Epithelial cell of esophagus (primary cell): ENCODE measurements around the gene TMEM238.

ENCODE experiments used
- DNase-seq: peaks from one replicate; pipeline ENCODE4 v3.0.0; 2010; ENCODE audit warnings: low read depth
- H3K4me3 ChIP-seq: 2 replicates; pipeline ENCODE4 v1.5.1; 2011; ENCODE audit warnings: mild to moderate bottlenecking, low read length, control low read depth
- TF ChIP-seq, protein P1 (sequence below): IDR thresholded peaks from 2 replicates; pipeline ENCODE4 v1.5.1; 2011; ENCODE audit warnings: low read depth, mild to moderate bottlenecking, low read length, control low read depth, inconsistent platforms; ENCODE audit not compliant: insufficient read depth; ENCODE audit errors: missing control alignments

Gene TMEM238

DNA sequence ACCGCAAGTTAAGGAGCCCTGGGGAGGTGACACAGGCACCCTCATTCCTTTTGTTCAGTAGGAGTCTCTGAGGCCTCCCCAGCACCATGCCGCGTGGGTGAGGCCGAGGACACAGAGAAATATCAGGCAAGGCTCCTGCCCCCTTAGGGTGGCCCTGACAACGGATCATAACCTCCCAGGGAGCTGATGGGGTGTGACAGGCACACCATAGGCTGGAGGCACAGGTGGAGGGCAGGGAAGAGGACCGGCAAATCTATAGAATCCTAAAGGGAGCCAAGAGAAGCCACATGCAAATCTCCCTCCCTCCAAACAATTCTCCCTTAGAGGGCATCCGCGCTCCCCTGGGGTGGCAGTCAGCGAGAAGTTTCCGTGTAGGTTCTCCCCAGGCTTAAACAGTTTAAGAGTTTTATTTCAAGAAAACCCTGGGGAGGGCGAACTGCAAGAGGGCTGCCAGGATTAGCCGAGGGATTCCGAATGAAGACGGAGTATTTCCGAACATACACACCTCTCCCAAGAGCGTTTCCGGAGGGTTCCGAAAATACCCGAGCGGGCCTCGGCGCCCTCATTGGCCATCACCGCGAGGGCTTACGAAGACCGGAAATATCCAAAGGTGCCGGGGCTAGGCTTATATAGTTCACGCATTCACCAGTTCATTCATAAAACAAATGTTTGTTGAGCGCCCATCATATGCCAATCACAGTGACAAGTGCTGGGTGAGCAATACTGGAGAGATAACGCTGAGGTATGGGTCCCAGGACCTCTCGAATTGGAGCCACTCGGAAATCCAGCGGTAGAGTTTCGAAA, 1.0 kb upstream of the TMEM238 start:
- peak; percentile 97 for DNase-seq
- H3K4me3 ChIP-seq: peak overlapping the region; percentile 99
- TF ChIP-seq, protein P1, sequence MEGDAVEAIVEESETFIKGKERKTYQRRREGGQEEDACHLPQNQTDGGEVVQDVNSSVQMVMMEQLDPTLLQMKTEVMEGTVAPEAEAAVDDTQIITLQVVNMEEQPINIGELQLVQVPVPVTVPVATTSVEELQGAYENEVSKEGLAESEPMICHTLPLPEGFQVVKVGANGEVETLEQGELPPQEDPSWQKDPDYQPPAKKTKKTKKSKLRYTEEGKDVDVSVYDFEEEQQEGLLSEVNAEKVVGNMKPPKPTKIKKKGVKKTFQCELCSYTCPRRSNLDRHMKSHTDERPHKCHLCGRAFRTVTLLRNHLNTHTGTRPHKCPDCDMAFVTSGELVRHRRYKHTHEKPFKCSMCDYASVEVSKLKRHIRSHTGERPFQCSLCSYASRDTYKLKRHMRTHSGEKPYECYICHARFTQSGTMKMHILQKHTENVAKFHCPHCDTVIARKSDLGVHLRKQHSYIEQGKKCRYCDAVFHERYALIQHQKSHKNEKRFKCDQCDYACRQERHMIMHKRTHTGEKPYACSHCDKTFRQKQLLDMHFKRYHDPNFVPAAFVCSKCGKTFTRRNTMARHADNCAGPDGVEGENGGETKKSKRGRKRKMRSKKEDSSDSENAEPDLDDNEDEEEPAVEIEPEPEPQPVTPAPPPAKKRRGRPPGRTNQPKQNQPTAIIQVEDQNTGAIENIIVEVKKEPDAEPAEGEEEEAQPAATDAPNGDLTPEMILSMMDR: no peak

DNA sequence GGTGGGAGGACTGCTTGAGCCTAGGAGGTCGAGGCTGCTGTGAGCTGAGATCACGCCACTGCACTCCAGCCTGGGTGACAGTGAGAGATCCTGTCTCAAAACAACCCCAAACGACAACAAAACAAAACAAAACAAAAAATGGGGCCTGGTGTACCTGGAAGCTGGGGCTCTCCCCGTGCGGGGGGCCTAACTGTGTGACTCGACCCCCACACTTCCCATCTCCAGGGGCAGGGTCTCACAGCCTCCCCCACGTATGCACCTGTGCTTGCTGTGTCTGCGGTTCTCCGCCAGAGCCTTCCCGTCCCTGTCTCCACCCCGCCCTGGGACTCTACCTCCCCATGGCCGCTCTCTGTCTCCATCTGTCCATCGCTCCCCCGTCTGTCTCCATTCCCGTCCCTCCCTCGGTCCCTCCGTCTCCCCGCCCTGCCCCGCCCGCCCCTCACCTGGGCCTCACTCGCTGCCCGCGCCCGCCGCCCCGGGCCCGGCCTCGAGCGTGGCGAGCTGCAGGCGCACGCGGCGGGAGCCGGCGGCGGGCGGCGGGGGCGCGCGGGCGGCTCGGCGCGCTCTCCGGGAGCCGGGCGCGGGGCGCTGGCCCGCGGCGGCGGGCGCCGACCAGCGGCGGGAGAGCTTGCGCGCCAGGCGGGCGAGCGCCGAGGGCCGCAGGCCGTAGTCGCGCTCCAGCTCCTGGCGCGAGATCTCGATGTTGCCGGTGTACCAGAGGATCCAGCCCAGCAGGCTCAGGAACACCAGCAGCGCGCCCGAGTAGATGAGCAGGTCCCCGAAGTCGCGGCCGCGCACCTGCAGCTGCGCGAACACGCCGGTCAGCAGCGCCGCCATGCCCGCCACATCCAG, 587 bp downstream of the TMEM238 start:
- peak overlapping the region; percentile 62 for H3K4me3 ChIP-seq
- peak; percentile 82 for DNase-seq
- TF ChIP-seq, protein P1: no peak

DNA sequence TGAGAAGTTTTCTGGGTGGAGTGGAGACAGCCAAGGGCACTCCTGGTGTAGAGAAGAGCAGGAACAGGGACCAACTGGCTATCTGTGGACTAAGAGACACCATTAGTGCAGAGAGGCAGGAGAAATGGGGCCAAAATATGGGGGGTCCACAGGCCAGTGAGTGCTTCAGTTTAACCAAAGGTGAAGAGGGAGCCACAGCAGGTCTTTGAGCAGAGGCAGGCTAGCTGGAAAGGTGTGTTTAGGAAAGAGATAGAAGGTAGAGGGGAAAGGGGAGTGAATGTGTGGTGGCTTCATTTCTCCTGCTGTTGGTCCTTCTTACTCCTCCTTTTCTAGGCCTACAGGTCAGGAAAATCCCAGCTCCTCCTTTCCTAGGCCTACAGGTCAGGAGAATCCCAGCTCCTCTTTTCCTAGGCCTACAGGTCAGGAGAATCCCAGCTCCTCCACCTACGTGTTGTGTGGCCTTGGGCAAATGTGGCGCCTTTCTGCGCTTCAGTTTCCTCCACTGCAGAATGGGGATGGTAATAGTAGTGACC, 1.5 kb downstream of the TMEM238 start:
- no peak for DNase-seq
- TF ChIP-seq, protein P1: no peak
- H3K4me3 ChIP-seq: peak overlapping the region; percentile 62

DNA sequence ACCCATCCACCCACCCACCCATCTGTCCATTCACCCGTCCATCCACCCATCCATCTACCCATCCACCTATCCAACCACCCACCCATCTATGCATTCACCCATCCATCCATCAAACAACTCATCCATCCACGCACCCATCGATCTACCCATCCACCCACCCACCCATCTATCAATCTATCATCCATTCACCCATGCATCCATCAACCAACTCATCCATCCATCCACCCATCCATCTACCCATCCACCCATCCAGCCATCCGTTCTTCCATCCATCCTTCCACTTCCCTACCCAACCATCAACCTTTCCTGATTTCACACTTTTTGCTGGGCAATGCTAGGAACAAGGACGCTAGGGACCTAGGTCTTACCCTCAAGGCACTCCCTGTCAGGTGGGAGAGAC, 2.1 kb downstream of the TMEM238 start:
- no peak overlapping the region for H3K4me3 ChIP-seq
- TF ChIP-seq, protein P1: no peak

DNA sequence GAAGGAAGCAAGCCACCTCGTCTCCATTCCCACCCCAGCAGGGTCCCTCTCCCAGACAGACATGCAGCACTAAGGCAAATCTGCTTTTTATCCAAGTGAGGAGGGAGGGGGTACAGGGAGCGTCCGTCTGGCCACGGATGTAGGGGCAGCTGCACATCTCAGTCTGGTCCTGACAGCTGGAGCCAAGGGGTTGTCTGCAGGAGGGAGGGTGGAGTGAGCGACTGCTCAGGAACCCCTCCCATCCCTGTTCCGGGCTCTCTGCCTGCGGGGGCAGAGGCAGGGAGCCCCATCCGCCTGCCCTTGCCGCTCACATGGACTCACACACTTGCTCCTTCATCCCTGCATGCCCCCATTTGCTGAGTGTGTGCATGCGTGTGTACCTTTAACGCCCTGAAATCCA, 4.9 kb downstream of the TMEM238 start:
- no peak overlapping the region for H3K4me3 ChIP-seq
- no peak for DNase-seq
- TF ChIP-seq, protein P1: no peak

More for the DNA sequence above, 2.1 kb downstream of the TMEM238 start:
- DNase-seq: no peak

DNA sequence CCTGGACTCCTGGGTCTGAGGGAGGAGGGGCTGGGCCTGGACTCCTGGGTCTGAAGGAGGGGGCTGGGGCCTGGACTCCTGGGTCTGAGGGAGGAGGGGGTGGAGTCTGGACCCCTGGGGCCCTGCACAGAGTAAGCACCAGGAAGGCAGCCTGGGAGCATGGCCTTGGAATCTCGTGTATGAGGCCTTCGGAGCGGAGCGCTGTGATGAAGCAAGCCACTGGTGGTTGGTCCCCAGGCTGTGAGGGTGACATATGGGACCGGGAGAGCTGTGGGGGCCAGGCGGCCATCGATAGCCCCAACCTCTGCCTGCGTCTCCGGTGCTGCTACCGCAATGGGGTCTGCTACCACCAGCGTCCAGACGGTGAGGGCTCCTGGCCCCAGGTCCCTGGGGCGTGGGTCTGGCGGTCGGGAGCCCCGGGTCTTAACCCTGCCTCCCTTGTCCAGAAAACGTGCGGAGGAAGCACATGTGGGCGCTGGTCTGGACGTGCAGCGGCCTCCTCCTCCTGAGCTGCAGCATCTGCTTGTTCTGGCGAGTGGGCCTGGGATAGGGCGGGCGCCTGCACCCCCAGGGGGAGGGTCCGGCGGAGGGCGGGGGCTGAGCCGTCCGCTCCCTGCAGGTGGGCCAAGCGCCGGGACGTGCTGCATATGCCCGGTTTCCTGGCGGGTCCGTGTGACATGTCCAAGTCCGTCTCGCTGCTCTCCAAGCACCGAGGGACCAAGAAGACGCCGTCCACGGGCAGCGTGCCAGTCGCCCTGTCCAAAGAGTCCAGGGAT, 6.5 kb downstream of the TMEM238 start:
- TF ChIP-seq, protein P1: no peak
- no peak for DNase-seq
- H3K4me3 ChIP-seq: no peak overlapping the region
